GM11168 (cell line): ENCODE data around the gene CSNK2A1.

Experiments used
- in situ Hi-C: fragments of 300-500 bp; cut with MboI; formaldehyde crosslinking; loops from one replicate; pipeline ENCODE4 v1.12.0; 2022; ENCODE audit warnings: low sequenced_read_pairs; ENCODE audit not compliant: unreplicated experiment

The CSNK2A1 gene

GRCh38 chr20:434661-435419 is 108.8 kb downstream of the CSNK2A1 start:
- in situ Hi-C loops: no loop called here

GRCh38 chr20:434221-434620 is 109.4 kb downstream of the CSNK2A1 start:
- in situ Hi-C loops: no loop called here

DNA sequence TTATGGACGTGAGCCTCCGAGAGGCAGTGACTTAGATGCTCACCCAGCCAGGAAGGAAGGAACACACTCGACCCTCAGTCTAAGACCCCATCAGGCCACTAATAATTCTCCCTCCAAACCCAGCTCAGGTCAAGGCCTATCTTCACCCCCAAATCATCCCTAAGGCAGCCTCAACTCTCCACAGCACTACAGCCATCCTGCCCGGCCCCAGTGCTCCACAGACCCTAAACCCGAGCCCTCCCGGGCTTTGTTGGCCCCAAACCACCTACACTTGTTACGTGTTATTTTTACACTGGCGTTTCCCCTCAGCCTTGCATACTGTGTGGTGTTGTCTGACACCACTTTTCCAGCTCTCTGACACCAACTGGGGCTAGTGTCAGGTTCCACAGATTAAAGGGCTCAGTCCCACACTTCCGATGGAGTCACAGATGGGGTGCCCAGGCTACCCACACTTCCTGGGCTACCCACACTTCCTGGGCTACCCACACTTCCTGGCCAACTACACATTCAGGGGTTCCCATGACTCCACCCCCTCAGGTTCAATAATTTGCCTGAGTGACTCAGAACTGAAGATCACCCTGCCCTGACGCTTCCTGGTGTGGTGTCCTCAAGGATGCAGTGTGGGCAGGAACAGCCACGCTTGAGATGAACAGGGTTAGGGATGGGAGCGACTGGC is 110.2 kb downstream of the CSNK2A1 start:
- in situ Hi-C loops: no loop called here

DNA sequence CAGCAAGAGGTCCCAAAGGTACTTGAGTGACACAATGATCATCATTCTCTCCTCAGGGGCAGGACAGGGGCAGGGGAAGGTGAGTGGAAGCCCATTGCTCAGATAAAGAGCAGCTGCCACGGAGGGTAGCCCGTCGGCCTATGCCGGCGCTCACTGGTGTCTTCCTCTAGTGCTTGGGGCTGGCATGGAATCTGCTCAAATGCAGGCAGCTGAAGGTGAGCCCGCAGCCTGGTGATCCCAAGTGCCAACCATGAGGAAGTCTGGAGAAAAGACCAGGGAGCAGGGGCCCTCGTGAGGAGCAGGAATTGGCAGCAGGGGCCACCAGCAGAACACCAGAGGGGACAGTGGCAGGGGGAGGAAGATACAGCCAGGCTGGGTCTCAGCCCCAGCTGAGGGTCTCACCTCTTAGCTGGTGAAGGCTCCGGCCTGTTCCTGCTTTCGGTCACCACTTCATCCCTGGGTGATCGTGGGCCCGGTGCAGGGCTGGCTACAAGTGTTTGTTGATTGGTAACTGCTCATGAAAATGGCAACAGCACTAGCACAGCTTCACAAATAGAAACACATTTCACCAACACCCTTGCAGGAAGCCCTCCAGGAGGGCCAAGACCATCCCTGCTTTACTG is 110.8 kb downstream of the CSNK2A1 start:
- in situ Hi-C loops: no loop called here

GRCh38 chr20:432208-432607 is 111.4 kb downstream of the CSNK2A1 start:
- in situ Hi-C loops: no loop called here

- in situ Hi-C loops: no loop called here
Observed at GRCh38 chr20:431012-431904, 112.3 kb downstream of the CSNK2A1 start.

DNA sequence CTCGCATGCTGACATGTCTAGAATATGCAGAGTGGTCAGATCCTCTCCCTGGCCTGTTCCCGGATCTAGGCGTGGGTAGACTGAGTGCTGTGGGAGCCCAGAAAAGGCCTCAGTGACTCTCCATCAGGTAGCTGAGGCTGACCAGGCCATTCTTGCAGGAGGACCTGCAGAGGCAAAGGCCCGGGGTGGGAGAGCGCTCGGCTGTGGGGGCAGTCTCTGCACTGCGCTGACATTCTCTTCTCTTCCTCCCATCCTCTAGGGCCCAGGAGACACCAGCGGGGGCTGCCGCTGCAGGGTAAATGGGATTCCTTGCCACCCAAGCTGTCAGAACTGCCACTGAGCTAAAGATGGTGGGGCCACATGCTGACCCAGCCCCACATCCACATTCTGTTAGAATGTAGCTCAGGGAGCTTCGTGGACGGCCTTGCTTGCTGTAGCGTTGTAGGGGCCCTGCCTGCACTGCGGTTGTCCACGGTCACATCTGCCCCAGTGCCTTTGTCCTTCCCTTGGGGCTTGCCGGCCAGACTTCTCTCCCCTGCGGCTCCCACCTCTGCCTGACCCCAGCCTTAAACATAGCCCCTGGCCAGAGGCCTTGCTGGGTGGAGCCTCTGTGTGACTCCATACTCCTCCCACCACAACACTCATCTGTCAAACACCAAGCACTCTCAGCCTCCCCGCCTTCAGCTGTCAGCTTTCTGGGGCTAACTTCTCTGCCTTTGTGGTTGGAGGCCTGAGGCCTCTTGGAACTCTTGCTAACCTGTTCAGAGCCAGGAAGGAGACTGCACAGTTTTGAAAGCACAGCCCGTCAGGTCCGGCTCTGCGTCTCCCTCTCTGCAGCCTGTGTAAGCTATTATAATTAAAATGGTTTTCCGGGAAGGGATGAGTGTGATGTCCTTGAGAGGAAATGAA is 113.2 kb downstream of the CSNK2A1 start:
- in situ Hi-C loops: no loop called here

GRCh38 chr20:428658-429200 is 114.9 kb downstream of the CSNK2A1 start:
- in situ Hi-C loops: no loop called here

DNA sequence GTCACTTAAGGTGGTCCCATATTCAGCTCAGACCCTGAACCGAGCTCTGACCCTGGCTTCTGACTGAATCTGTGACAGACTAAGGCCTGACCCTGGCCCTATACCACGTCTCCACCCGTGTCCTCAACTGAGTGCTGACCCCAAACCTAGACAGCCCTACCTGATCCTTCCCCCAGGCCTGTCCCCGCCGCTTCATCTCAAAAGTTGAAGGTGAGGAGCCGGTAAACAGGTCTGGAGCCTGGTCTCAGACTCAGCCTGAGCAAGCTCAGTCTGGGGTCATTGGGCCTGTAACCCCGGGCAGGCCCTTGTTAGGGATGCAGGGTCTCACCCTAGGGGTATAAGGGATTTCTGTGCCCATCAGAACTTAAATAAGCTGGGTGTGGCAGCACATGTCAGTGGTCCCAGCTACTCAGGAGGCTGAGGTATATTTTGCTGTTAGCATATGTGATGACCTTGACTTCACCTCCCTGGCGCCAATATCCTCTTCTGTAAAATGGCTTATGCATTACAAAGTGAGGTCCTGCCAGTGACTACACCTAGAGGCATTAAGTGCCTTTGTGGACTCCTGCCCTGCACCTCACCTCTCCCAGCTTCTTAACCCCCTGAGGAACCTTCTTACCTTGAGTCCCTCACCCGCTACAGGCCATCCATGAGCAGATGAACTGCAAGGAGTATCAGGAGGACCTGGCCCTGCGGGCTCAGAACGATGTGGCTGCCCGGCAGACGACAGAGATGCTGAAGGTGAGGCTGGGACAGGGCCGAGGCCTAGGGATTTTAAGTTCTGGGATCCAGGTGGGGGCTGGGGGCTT is 115.5 kb downstream of the CSNK2A1 start:
- in situ Hi-C loops: no loop called here

GRCh38 chr20:427401-427800 is 116.2 kb downstream of the CSNK2A1 start:
- in situ Hi-C loops: no loop called here

- in situ Hi-C loops: no loop called here
Observed at GRCh38 chr20:426566-426965, 117.0 kb downstream of the CSNK2A1 start.
